Vein endothelial cell (primary cell): Measurements from ENCODE around the gene DCUN1D4. TPM values are rescaled to one million over a fixed set of nuclear protein-coding genes. Genes with fewer than 3 reads are reported as not detected.

ENCODE experiments used
- total RNA-seq: library from RNA; depleted of rRNA; stranded (reverse); fragments of >200 nt; gene quantifications from 2 replicates; pipeline ENCODE4 v1.2.3, GENCODE V29; 2012

Gene DCUN1D4
- total RNA-seq = 30.4 and 39.0 TPM in 2 replicates

GRCh38 chr4:51842554-51843308 lies at the start of gene DCUN1D4:
TSS of gene DCUN1D4 (plus strand) at chr4:51843153. CDS start at chr4:51843243, 90 bp downstream.

Other genes with a start within 250 kb of the DCUN1D4 start
- gene LRRC66, start 177.2 kb downstream of the DCUN1D4 start, total RNA-seq = 0.33 and 0.48 TPM in 2 replicates
- 14.0 and 20.7 TPM in 2 replicates for gene SGCB, start 195.1 kb downstream of the DCUN1D4 start, total RNA-seq
- 4.6 and 9.6 TPM in 2 replicates for gene SPATA18, start 208.2 kb downstream of the DCUN1D4 start, total RNA-seq